Neutrophil (primary cell): Measurements from ENCODE around the gene SCAMP2.

Source experiments
- H3K27ac ChIP-seq: fragments of 200-600 bp; sonication (generic); 2 replicates; pipeline ENCODE4 v1.5.1; 2016; ENCODE audit warnings: mild to moderate bottlenecking, moderate library complexity
- H3K27me3 ChIP-seq: fragments of 200-600 bp; sonication (generic); 2 replicates; pipeline ENCODE4 v1.6.0; 2016; ENCODE audit warnings: mild to moderate bottlenecking
- H3K36me3 ChIP-seq: fragments of 200-600 bp; sonication (generic); 2 replicates; pipeline ENCODE4 v1.5.1; 2017
- H3K4me1 ChIP-seq, 2 experiments: fragments of 200-600 bp in 1 of 2; sonication (generic) in 1 of 2; 1 replicate in 1 of 2; 2 replicates in 1 of 2; pipeline versions ENCODE4 v1.5.1 to v1.6.1; 2013 to 2016; ENCODE audit warnings: low read depth in 1 of 2, low read length in 1 of 2, mild to moderate bottlenecking in 1 of 2, moderate library complexity in 1 of 2; ENCODE audit not compliant: control insufficient read depth in 1 of 2, insufficient read depth in 1 of 2
- H3K4me3 ChIP-seq, 2 experiments: fragments of 200-600 bp in 1 of 2; sonication (generic) in 1 of 2; 1 replicate in 1 of 2; 2 replicates in 1 of 2; pipeline ENCODE4 v1.5.1; 2013 to 2016; ENCODE audit warnings: low read depth in 1 of 2, low read length in 1 of 2, mild to moderate bottlenecking in 1 of 2, moderate library complexity in 1 of 2
- H3K9me3 ChIP-seq: fragments of 200-600 bp; sonication (generic); 2 replicates; pipeline ENCODE4 v1.5.1; 2016
- CTCF ChIP-seq: fragments of 200-600 bp; sonication (generic); IDR thresholded peaks from 2 replicates; pipeline ENCODE4 v1.5.1; 2016; ENCODE audit warnings: antibody characterized with exemption

SCAMP2 gene

GRCh38 chr15:74799255-74799855, 73.8 kb downstream of the SCAMP2 start:
- Histone ChIP-seq H3K27ac (peak overlapping the region; percentile 90), H3K4me3 (peak overlapping the region; percentile 18 to 50), H3K9me3 (no peaks in the 10 kb centered on the region), H3K4me1 (peaks cover 31 to 43% of the 10 kb centered on the region in 2 experiments), H3K27me3 (no peaks in the 10 kb centered on the region), H3K36me3 (peaks cover 74% of the 10 kb centered on the region)
- TF ChIP-seq CTCF: no peak

- H3K27me3 ChIP-seq: no peaks in the 10 kb centered on the region
- H3K9me3 ChIP-seq: no peaks in the 10 kb centered on the region
- H3K4me1 ChIP-seq: peaks cover 34 to 47% of the 10 kb centered on the region in 2 experiments
- H3K27ac ChIP-seq: peak overlapping the region; percentile 90
- no peak overlapping the region for H3K4me3 ChIP-seq
- H3K36me3 ChIP-seq: peaks cover 66% of the 10 kb centered on the region
- TF ChIP-seq CTCF: no peak
Measured at GRCh38 chr15:74798388-74799254, 74.5 kb downstream of the SCAMP2 start.

- no peaks in the 10 kb centered on the region for H3K9me3 ChIP-seq
- peaks cover 41% of the 10 kb centered on the region for H3K36me3 ChIP-seq
- H3K4me3 ChIP-seq: no peak overlapping the region
- no peak for TF ChIP-seq CTCF
- H3K27me3 ChIP-seq: no peaks in the 10 kb centered on the region
- H3K4me1 ChIP-seq: peaks cover 59 to 73% of the 10 kb centered on the region in 2 experiments
- peak overlapping the region; percentile 57 for H3K27ac ChIP-seq
Measured at GRCh38 chr15:74795966-74796625, 77.1 kb downstream of the SCAMP2 start.

GRCh38 chr15:74794970-74795349, 78.2 kb downstream of the SCAMP2 start:
- peaks cover 30% of the 10 kb centered on the region for H3K36me3 ChIP-seq

More at GRCh38 chr15:74794970-74795349, 78.2 kb downstream of the SCAMP2 start:
- no peak for TF ChIP-seq CTCF
- Histone ChIP-seq H3K4me3 (no peak overlapping the region), H3K27ac (peak overlapping the region; percentile 57), H3K27me3 (no peaks in the 10 kb centered on the region), H3K9me3 (no peaks in the 10 kb centered on the region), H3K4me1 (peaks cover 62 to 76% of the 10 kb centered on the region in 2 experiments)
